Keratinocyte (primary cell): ENCODE measurements around the gene ACAD11. TPM values are rescaled to one million over a fixed set of nuclear protein-coding genes. Genes with fewer than 3 reads are reported as not detected.

Experiments used
- DNase-seq: peaks from one replicate; pipeline ENCODE4 v3.0.0-alpha.2; 2011; ENCODE audit warnings: low read depth, missing footprints, low spot score
- FAIRE-seq: peaks from 2 replicates; lab custom pipeline; 2011; peaks lifted over from hg19 to GRCh38; lab: Jason Lieb, UNC
- H2AFZ ChIP-seq: 2 replicates; pipeline ENCODE4 v1.6.0; 2012; ENCODE audit warnings: low read length, control low read depth, inconsistent platforms; ENCODE audit not compliant: control insufficient read depth
- H3K27ac ChIP-seq: 2 replicates; pipeline ENCODE4 v1.5.1; 2011; ENCODE audit warnings: low read length; ENCODE audit not compliant: control insufficient read depth, insufficient read depth
- H3K27me3 ChIP-seq: 3 replicates; pipeline ENCODE4 v1.6.0; 2011; ENCODE audit warnings: low read length; ENCODE audit not compliant: control insufficient read depth, insufficient read depth; ENCODE audit errors: extremely low read depth
- H3K36me3 ChIP-seq, 2 experiments: 2 replicates in 1 of 2; 3 replicates in 1 of 2; pipeline ENCODE4 v1.5.1; 2011; ENCODE audit warnings: low read length in 2 of 2, mild to moderate bottlenecking in 1 of 2; ENCODE audit not compliant: control insufficient read depth in 2 of 2, insufficient read depth in 2 of 2; ENCODE audit errors: extremely low read depth in 1 of 2
- H3K4me1 ChIP-seq: 3 replicates; pipeline ENCODE4 v1.5.1; 2011; ENCODE audit warnings: low read length; ENCODE audit not compliant: control insufficient read depth, insufficient read depth; ENCODE audit errors: extremely low read depth
- H3K4me2 ChIP-seq: 3 replicates; pipeline ENCODE4 v1.6.0; 2011; ENCODE audit warnings: low read depth, low read length; ENCODE audit not compliant: control insufficient read depth, insufficient read depth; ENCODE audit errors: extremely low read depth
- H3K4me3 ChIP-seq, 3 experiments: fragments of 200-600 bp in 1 of 3; sonication (generic) in 1 of 3; 2 replicates in 2 of 3; 3 replicates in 1 of 3; pipeline ENCODE4 v1.5.1; 2011 to 2016; ENCODE audit warnings: low read length in 3 of 3, mild to moderate bottlenecking in 3 of 3, control low read depth in 2 of 3, inconsistent platforms in 1 of 3, low read depth in 1 of 3, mixed read lengths in 1 of 3, mixed run types in 1 of 3, moderate library complexity in 1 of 3; ENCODE audit not compliant: control insufficient read depth in 2 of 3, insufficient read depth in 2 of 3; ENCODE audit errors: extremely low read depth in 1 of 3
- H3K79me2 ChIP-seq: 2 replicates; pipeline ENCODE4 v1.6.0; 2012; ENCODE audit warnings: low read length; ENCODE audit not compliant: control insufficient read depth, insufficient read depth
- H3K9ac ChIP-seq: 3 replicates; pipeline ENCODE4 v1.6.0; 2011; ENCODE audit warnings: low read length; ENCODE audit not compliant: control insufficient read depth, insufficient read depth; ENCODE audit errors: extremely low read depth
- H3K9me1 ChIP-seq: 3 replicates; pipeline ENCODE4 v1.6.0; 2011; ENCODE audit warnings: low read length; ENCODE audit not compliant: control insufficient read depth, insufficient read depth; ENCODE audit errors: extremely low read depth
- H3K9me3 ChIP-seq: 2 replicates; pipeline ENCODE4 v1.5.1; 2012; ENCODE audit warnings: low read depth, low read length; ENCODE audit not compliant: control insufficient read depth
- H4K20me1 ChIP-seq: 3 replicates; pipeline ENCODE4 v1.6.0; 2011; ENCODE audit warnings: low read length; ENCODE audit not compliant: control insufficient read depth, insufficient read depth; ENCODE audit errors: extremely low read depth
- EZH2 ChIP-seq: IDR thresholded peaks from one replicate; pipeline ENCODE4 v1.6.1; 2012; ENCODE audit warnings: inconsistent platforms, mild to moderate bottlenecking, low read length, moderate library complexity
- dilution Hi-C: fragments of 300-500 bp; cut with MboI; formaldehyde crosslinking; loops from one replicate; pipeline ENCODE4 v1.7.0; 2020; ENCODE audit warnings: low sequenced_read_pairs; ENCODE audit not compliant: extremely low pct_ligation_motif_present
- polyA plus RNA-seq, 5 experiments: library from polyadenylated mRNA; depleted of rRNA in 3 of 5; stranded (reverse) in 3 of 5; stranded (forward) in 1 of 5; unstranded in 1 of 5; fragments of >200 nt; gene quantifications; 1 replicate in 1 of 5; 2 replicates in 3 of 5; 3 replicates in 1 of 5; pipeline versions ENCODE4 v1.2.1 to v1.2.3, GENCODE V29; 2011 to 2012; ENCODE audit warnings: missing spikeins in 2 of 5, low read depth in 1 of 5, low replicate concordance in 1 of 5
- TF ChIP-seq, protein P1 (sequence below), 3 experiments: IDR thresholded peaks in 1 of 3; conservative IDR thresholded peaks in 1 of 3; optimal IDR thresholded peaks in 1 of 3; 2 replicates in 2 of 3; 3 replicates in 1 of 3; pipeline versions ENCODE3 to v1.5.1; 2011; ENCODE audit warnings: low read length in 3 of 3, mild to moderate bottlenecking in 3 of 3, moderate library complexity in 2 of 3, control low read depth in 1 of 3, inconsistent platforms in 1 of 3; ENCODE audit not compliant: insufficient read depth in 2 of 3; ENCODE audit errors: extremely low read depth in 1 of 3

Gene ACAD11
- polyA plus RNA-seq, 1 donor (not counting 4 experiments of a cell fraction or from before 2014, with no cell fraction given): 32.1 TPM

DNA sequence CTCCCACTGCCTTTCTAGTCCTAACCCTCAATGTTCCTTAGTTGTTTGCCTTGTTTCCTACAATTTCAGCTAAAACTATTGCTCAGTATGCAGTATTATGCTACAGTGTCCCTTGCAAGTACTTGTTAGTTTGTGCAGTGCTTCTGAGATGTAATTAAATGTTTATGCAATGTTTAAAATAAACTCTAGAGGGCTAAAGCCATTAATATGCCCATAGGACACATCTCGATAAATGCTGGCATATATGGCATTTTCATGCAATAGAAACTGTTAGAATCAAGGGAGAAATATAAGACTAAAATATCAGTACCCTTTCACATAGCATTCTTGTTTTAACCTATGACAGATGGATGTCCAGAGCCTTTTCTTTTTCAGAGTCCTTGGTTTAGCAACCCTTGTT is 122.3 kb downstream of the ACAD11 start:
- Histone ChIP-seq H3K9me3 (no peaks in the 10 kb centered on the region), H3K36me3 (peaks cover 9 to 15% of the 10 kb centered on the region in 2 experiments), H3K27ac (no peak overlapping the region), H3K9me1 (no peaks in the 10 kb centered on the region), H2AFZ (no peak overlapping the region), H3K4me3 (no peak overlapping the region), H3K27me3 (no peaks in the 10 kb centered on the region), H3K4me1 (peaks cover 11% of the 10 kb centered on the region), H3K9ac (no peak overlapping the region), H3K4me2 (no peak overlapping the region), H4K20me1 (no peaks in the 10 kb centered on the region), H3K79me2 (no peaks in the 10 kb centered on the region)
- dilution Hi-C loops: no loop called here
- DNase-seq (no peak), FAIRE-seq (no peak)
- TF ChIP-seq EZH2: no peak
- TF ChIP-seq, protein P1, sequence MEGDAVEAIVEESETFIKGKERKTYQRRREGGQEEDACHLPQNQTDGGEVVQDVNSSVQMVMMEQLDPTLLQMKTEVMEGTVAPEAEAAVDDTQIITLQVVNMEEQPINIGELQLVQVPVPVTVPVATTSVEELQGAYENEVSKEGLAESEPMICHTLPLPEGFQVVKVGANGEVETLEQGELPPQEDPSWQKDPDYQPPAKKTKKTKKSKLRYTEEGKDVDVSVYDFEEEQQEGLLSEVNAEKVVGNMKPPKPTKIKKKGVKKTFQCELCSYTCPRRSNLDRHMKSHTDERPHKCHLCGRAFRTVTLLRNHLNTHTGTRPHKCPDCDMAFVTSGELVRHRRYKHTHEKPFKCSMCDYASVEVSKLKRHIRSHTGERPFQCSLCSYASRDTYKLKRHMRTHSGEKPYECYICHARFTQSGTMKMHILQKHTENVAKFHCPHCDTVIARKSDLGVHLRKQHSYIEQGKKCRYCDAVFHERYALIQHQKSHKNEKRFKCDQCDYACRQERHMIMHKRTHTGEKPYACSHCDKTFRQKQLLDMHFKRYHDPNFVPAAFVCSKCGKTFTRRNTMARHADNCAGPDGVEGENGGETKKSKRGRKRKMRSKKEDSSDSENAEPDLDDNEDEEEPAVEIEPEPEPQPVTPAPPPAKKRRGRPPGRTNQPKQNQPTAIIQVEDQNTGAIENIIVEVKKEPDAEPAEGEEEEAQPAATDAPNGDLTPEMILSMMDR (optimal IDR thresholded peaks at IDR 0.05 in 1 of 3, IDR thresholded peaks at IDR 0.05 in 1 of 3, conservative IDR thresholded peaks at IDR 0.05 in 1 of 3; ENCODE audit: extremely low read depth in 1 of 3, insufficient read depth in 2 of 3, low read length in 3 of 3): no peak

DNA sequence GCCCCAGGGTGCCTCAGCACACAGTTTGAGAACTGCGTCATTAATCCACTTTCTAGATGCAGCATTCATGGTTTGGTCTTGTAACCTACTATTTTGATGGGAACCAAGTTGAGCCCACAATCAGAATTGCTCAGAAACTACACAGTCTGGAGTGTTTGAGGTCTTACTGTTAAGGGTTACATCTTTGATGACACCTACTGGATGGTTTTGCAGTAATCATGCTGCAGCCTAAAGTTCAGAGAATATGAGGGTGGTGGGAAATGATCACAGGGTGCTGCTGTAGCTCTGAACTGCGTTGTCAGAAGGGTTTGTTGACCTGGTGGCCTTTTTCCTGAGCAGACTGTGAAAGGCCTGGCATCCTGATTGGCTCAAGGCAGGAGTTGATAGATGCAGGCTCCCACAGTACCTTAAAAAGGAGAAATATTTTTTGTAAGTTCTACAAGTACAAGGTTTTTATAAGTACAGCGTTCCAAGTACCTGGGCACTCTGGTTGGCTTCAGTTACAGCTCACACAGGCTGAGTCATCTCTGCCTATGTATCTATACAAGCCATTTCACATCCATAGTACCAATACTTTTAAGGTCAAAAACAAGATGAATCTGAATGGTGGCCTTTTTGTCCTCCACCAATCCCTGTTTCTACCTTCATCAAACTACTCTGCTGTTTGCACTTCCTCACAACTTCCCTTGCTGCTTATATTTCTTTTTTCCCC is 123.0 kb downstream of the ACAD11 start:
- H3K27me3 ChIP-seq: no peaks in the 10 kb centered on the region
- no peaks in the 10 kb centered on the region for H3K79me2 ChIP-seq
- H3K9ac ChIP-seq: no peak overlapping the region
- H3K4me3 ChIP-seq: no peak overlapping the region
- no peaks in the 10 kb centered on the region for H3K9me3 ChIP-seq
- DNase-seq (no peak), FAIRE-seq (peak; percentile 63)
- peaks cover 11% of the 10 kb centered on the region for H3K4me1 ChIP-seq
- no peaks in the 10 kb centered on the region for H4K20me1 ChIP-seq
- peak overlapping the region; percentile 8 for H3K4me2 ChIP-seq
- peaks cover 9 to 15% of the 10 kb centered on the region in 2 experiments for H3K36me3 ChIP-seq
- no peak overlapping the region for H3K27ac ChIP-seq
- H3K9me1 ChIP-seq: no peaks in the 10 kb centered on the region
- no peak for TF ChIP-seq EZH2
- TF ChIP-seq, protein P1 (optimal IDR thresholded peaks at IDR 0.05 in 1 of 3, IDR thresholded peaks at IDR 0.05 in 1 of 3, conservative IDR thresholded peaks at IDR 0.05 in 1 of 3; ENCODE audit: extremely low read depth in 1 of 3, insufficient read depth in 2 of 3, low read length in 3 of 3): peak in 1 of 3 experiments; percentile 6
- dilution Hi-C loops: no loop called here
- H2AFZ ChIP-seq: no peak overlapping the region
